RWPE1 (cell line): ENCODE measurements around the gene SCYGR6.
A peak's percentile ranks its signal among the peaks of the same experiment; 100 is the strongest.

Experiments
- CTCF ChIA-PET: fragments of 350-600 bp; sonication (Branson Sonifier 250); formaldehyde crosslinking; extraction: SDS; loops from one replicate; lab custom pipeline; 2021; lab: Yijun Ruan, JAX
- POLR2A ChIA-PET: fragments of 400-600 bp; formaldehyde crosslinking; extraction: SDS; loops from one replicate; lab custom pipeline; 2020; ENCODE audit warnings: antibody characterized with exemption; ENCODE audit not compliant: low non-redundant PET; lab: Yijun Ruan, JAX
- DNase-seq: peaks from one replicate; pipeline ENCODE4 v3.0.0; 2012; ENCODE audit warnings: low spot score
- H3K27ac ChIP-seq: fragments of 450-650 bp; 2 replicates; pipeline ENCODE4 v1.5.1; 2017
- TF ChIP-seq, protein P1 (sequence below): fragments of 450-650 bp; conservative IDR thresholded peaks from 2 replicates; pipeline ENCODE4 v1.5.1; 2017; ENCODE audit warnings: low read depth, mild to moderate bottlenecking

Gene SCYGR6, protein sequence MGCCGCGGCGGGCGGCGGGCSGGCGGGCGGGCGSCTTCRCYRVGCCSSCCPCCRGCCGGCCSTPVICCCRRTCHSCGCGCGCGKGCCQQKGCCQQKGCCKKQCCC

DNA sequence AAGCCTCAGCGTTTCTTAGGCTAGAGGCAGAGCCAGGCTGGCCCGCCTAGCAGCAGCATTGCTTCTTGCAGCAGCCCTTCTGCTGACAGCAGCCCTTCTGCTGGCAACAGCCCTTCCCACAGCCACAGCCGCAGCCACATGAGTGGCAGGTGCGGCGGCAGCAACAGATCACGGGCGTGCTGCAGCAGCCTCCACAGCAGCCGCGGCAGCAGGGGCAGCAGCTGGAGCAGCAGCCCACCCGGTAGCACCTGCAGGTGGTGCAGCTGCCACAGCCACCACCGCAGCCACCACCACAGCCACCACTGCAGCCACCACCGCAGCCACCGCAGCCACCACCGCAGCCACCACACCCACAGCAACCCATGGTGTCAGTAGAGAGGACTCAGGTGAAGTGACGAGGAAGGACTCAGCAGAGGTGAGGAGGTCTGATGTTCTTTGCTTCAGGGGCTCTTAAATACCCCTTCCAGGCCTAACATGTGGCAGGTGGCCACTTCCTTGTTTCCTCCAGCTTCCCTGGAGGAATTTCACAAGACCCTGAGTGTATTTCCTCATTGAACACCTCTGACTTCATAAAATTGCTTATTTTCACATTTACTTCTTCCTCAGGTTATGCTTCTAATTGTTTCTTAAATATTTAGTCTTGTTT lies at the start of gene SCYGR6:
SCYGR6 (minus strand) TSS at position 364 of the 646 bp plus-strand sequence; CDS start at position 364, 0 bp downstream.
- CTCF ChIA-PET = interaction anchor here (0.7 kb wide), 1 partner anchor 1862 kb away, joined by 3 read pairs; no protein-coding TSS in a partner anchor
- no peak within 1 kb of the TSS for H3K27ac ChIP-seq
- TF ChIP-seq, protein P1, sequence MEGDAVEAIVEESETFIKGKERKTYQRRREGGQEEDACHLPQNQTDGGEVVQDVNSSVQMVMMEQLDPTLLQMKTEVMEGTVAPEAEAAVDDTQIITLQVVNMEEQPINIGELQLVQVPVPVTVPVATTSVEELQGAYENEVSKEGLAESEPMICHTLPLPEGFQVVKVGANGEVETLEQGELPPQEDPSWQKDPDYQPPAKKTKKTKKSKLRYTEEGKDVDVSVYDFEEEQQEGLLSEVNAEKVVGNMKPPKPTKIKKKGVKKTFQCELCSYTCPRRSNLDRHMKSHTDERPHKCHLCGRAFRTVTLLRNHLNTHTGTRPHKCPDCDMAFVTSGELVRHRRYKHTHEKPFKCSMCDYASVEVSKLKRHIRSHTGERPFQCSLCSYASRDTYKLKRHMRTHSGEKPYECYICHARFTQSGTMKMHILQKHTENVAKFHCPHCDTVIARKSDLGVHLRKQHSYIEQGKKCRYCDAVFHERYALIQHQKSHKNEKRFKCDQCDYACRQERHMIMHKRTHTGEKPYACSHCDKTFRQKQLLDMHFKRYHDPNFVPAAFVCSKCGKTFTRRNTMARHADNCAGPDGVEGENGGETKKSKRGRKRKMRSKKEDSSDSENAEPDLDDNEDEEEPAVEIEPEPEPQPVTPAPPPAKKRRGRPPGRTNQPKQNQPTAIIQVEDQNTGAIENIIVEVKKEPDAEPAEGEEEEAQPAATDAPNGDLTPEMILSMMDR = no peak
- no peak for DNase-seq
- POLR2A ChIA-PET = no interaction called here

DNA sequence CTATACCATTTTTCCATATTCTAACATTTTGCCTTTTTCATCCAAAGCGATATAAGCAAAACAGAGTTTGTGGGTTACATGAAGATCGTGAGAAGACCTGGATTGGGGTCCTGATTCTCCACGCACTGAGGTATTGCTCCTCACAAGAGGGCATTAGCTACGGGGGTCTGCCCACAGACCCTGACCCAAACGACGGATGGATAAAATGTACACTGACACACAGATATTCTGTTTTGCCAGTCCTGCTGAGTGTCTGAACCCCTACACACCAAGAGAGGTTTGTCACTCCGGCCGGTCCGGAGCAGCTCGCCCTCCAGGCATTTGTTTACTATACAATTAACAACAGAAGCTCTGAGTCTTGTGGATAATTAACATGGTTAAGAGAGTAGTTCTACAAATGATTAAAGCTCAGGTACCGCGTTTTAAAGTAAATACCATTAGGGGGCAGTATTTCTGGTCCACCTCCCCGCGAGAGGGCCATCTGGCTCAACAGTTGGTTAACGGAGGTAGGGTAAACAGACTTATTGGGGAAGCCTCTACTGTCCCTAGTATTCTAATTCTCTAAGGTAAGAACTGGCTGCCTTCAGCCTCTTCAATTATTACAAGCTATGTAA lies 49.6 kb upstream of the SCYGR6 start:
- ChIA-PET POLR2A (no interaction called here), CTCF (interaction anchor here (1.2 kb wide), 1 partner anchor 97 kb away, joined by 6 read pairs; the partner anchor contains the start of gene DAW1)
- DNase-seq = no peak
- TF ChIP-seq, protein P1 = no peak
- no peak overlapping the region for H3K27ac ChIP-seq

DNA sequence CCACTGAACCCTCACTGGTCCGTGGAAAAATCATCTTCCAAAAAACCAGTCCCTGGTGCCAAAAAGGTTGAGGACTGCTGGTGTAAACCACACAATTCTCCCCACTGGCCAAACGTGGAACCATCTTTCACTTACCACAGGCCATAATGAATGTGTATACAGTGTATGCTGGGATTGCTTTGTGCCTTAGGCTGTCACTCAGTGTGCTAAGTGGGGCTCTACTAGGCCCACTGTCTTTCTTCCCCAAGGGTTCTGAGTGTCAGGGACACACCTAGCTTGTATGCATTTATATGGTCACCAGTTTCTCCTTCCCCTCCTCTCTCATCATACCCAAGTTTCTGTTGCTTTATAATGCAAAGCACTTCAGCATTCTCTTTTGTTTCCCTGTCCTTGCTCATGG lies 48.4 kb upstream of the SCYGR6 start:
- DNase-seq = no peak
- POLR2A ChIA-PET = no interaction called here
- no peak overlapping the region for H3K27ac ChIP-seq
- CTCF ChIA-PET = no interaction called here
- TF ChIP-seq, protein P1 = no peak

DNA sequence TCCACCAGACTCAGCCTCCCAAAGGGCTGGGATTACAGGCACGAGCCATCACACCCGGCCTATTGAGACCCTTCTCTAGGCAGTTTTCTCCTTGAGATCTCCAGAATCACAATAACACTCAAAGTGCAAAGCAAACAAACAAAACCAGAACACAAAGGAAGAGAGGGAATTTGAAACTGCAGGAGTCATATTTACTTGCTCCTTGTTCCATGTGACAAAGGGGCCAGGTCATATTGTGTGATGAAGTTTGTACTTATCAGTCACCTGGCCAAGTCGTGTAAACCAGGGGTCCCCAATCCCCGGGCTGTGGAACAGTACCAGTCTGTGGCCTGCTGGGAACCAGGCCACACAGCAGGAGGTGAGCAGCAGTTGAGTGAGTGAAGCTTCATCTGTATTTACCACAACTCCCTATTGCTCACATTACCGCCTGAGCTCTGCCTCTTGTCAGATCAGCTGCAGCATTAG lies 47.7 kb upstream of the SCYGR6 start:
- TF ChIP-seq, protein P1 = no peak
- ChIA-PET CTCF (no interaction called here), POLR2A (no interaction called here)
- no peak overlapping the region for H3K27ac ChIP-seq
- no peak for DNase-seq

DNA sequence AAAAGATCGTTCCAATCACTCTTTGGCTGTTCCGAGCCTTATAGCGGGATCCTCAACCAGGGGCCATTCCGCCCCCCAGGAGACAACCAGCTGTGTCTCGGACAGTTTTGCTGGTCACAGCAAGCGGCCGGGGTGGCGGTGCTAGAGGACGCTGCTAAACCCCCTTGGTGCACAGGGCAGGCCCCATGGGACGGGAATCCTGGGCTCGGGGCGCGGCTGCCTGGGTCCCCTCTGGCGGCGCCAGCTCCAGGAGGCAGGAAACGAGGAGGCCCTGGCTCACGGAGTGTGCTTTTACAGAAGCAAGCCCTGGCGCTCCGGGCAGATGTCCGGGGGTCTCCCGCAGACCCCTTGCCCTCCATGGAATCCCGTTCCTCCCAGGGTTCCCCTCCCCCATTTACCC lies 43.3 kb upstream of the SCYGR6 start:
- POLR2A ChIA-PET = no interaction called here
- H3K27ac ChIP-seq = no peak overlapping the region
- no peak for DNase-seq
- CTCF ChIA-PET = no interaction called here
- TF ChIP-seq, protein P1 = no peak

DNA sequence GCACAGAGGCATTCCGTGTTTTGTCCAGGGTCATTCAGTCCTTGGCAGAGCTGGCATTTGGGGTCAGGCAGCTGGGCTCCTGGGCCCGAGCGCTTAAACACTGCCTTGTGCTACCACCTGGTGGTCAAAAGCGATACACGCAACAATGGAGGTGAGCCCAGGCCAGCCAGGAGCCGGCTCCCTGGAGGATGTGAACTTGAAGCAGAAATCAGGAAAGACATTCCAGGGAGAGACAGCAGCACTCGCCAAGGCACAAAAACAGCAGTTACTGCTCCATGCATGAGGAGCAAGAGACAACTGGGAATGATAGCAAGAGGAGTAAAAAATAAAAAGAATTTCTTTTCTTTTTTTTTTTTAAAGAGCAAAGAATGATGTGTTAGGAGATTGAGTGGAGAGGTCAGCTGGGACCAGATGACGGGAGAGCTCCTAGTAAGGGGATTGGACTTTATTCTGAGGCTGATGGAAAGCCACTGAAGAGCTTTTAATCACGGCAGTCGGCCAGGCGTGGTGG lies 41.9 kb upstream of the SCYGR6 start:
- H3K27ac ChIP-seq = no peak overlapping the region
- TF ChIP-seq, protein P1 = peak; percentile 82
- peak; percentile 72 for DNase-seq
- ChIA-PET POLR2A (no interaction called here), CTCF (interaction anchor here (0.6 to 3.2 kb wide), 13 partner anchors 11 to 636 kb away, joined by 3 to 43 read pairs (median 4); no protein-coding TSS in a partner anchor)
